Ovary (tissue), 9 donors: ENCODE results near the gene TMEM259. TPM values are rescaled to one million over a fixed set of nuclear protein-coding genes. Genes with fewer than 3 reads are reported as not detected.

Experiments used
- DNase-seq, 5 donors: peaks; one replicate each; pipeline ENCODE4 v3.0.0-alpha.2; 2019 to 2020
- H3K27ac ChIP-seq, 2 donors: fragments of 200-600 bp; one replicate each; pipeline versions ENCODE4 v1.5.1 to v1.8.0; 2019 to 2022
- H3K27me3 ChIP-seq: fragments of 200-600 bp; one replicate; pipeline ENCODE4 v1.8.0; 2022
- H3K36me3 ChIP-seq: fragments of 200-600 bp; sonication (generic); one replicate; pipeline ENCODE4 v1.5.1; 2019
- H3K4me1 ChIP-seq: one replicate; pipeline ENCODE4 v1.8.1; 2013; ENCODE audit warnings: mild to moderate bottlenecking, moderate library complexity; ENCODE audit not compliant: insufficient read depth
- H3K4me3 ChIP-seq: fragments of 200-600 bp; sonication (generic); one replicate; pipeline ENCODE4 v1.5.1; 2017
- H3K9me3 ChIP-seq, 2 donors: fragments of 200-600 bp in 1 of 2; sonication (generic) in 1 of 2; one replicate each; pipeline versions ENCODE4 v1.5.1 to v1.8.1; 2013 to 2019; ENCODE audit warnings: mild to moderate bottlenecking in 1 of 2, moderate library complexity in 1 of 2
- EP300 ChIP-seq: sonication (generic); formaldehyde crosslinking; IDR thresholded peaks from one replicate; pipeline ENCODE4 v1.6.1; 2017; ENCODE audit warnings: antibody characterized with exemption
- POLR2A ChIP-seq: fragments of 450-650 bp; IDR thresholded peaks from one replicate; pipeline ENCODE4 v1.6.1; 2017; ENCODE audit warnings: antibody characterized with exemption, mild to moderate bottlenecking, moderate library complexity
- WGBS, 3 donors: extraction: QIAGEN DNeasy Blood & Tissue Kit in 1 of 3; methylation state at CpG; one replicate each; pipeline versions ENCODE4 v1.1.5 to v1.1.7; 2013 to 2017; 5-methylcytosine and 5-hydroxymethylcytosine counted together
- intact Hi-C, 4 donors: fragments of 100-400 bp; cut with DNase I; formaldehyde crosslinking; loops; one replicate each; pipeline versions ENCODE4 v1.11.0 to v1.15.1; 2022 to 2023
- polyA plus RNA-seq, 2 donors: library from polyadenylated mRNA; stranded (reverse); fragments of 200-250 nt in 1 of 2; fragments of 350-450 nt in 1 of 2; fragmentation: Illumina TruSeq in 1 of 2; extraction: RNeasy Lipid Tissue Mini Kit (QIAGEN cat#74804) in 1 of 2; gene quantifications; one replicate each; pipeline ENCODE4 v1.2.3, GENCODE V29; 2013 to 2014
- total RNA-seq, 7 donors: library from RNA; depleted of rRNA in 2 of 7; stranded (reverse); fragments of >200 nt in 2 of 7; fragmentation: NEBNext Ultra II Directional in 3 of 7; extraction: Animal tissue kit (Norgen Biotek cat#: 25700) in 3 of 7; gene quantifications; one replicate each; pipeline versions ENCODE4 v1.1.0 to v1.2.4, GENCODE V29; 2016 to 2023
- TF ChIP-seq, protein P1 (sequence below), 3 donors: fragments of 450-650 bp in 2 of 3; fragments of 200-600 bp in 1 of 3; IDR thresholded peaks; one replicate each; pipeline versions ENCODE4 v1.5.1 to v1.8.0; 2016 to 2022; ENCODE audit warnings: antibody characterized with exemption in 3 of 3, mild to moderate bottlenecking in 1 of 3
- donor health status: DM: no; HTN: no; CAD: no; lungs with moderate emphysema.
- donor health status: DM: no; HTN: no; CAD: no.
- donor health status: Bipolar disorder and iron deficiency.
- donor health status: DM: yes; HTN: yes; CAD: no.
- donor health status: DM: no; HTN: no; CAD: no.
- donor health status: DM: yes; HTN: yes; CAD: no.

TMEM259 gene
- total and polyA plus RNA-seq, 9 donors = 26.0 to 196 (median 127) TPM

DNA sequence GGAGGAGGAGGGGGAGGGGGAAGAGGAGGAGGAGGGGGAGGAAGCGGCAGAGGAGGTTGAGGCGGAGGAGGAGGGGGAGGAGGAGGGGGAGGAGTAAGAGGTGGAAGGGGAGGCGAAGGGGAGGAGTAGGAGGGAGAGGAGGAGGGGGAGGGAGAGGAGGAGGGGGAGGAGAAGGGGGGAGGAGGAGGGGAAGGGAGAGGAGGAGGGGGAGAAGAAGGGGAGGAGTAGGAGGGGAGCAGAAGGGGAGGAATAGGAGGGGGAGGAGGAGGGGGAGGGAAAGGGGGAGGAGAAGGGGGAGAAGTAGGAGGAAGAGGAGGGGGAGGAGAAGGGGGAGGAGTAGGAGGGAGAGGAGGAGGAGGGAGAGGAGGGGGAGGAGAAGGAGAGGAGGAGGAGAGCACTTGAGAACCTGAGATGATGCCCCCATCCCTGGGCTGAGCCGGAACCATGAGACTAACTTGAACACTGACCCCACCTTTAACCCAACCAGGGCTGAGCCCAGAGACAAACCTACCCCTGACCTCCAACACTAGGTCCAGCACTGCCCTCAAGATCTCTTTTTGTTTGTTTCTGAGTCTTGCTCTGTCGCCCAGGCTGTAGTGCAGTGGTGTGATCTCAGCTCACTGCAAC lies 31.5 kb upstream of the TMEM259 start:
- intact Hi-C loops = no loop called here
- DNase-seq = no peak
- no peak overlapping the region for H3K27ac ChIP-seq
- no peaks in the 10 kb centered on the region for H3K27me3 ChIP-seq
- peaks cover 0 to 7% of the 10 kb centered on the region in 2 donors for H3K9me3 ChIP-seq
- H3K4me1 ChIP-seq = no peaks in the 10 kb centered on the region
- H3K4me3 ChIP-seq = no peak overlapping the region
- WGBS, 3 donors = 34 to 71% (median 68%) methylated on average over 2 to 4 of the region's 5 CpGs
- no peaks in the 10 kb centered on the region for H3K36me3 ChIP-seq
- TF ChIP-seq EP300 (no peak), POLR2A (no peak)
- TF ChIP-seq, protein P1, sequence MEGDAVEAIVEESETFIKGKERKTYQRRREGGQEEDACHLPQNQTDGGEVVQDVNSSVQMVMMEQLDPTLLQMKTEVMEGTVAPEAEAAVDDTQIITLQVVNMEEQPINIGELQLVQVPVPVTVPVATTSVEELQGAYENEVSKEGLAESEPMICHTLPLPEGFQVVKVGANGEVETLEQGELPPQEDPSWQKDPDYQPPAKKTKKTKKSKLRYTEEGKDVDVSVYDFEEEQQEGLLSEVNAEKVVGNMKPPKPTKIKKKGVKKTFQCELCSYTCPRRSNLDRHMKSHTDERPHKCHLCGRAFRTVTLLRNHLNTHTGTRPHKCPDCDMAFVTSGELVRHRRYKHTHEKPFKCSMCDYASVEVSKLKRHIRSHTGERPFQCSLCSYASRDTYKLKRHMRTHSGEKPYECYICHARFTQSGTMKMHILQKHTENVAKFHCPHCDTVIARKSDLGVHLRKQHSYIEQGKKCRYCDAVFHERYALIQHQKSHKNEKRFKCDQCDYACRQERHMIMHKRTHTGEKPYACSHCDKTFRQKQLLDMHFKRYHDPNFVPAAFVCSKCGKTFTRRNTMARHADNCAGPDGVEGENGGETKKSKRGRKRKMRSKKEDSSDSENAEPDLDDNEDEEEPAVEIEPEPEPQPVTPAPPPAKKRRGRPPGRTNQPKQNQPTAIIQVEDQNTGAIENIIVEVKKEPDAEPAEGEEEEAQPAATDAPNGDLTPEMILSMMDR (IDR thresholded peaks at IDR 0.05) = no peak

DNA sequence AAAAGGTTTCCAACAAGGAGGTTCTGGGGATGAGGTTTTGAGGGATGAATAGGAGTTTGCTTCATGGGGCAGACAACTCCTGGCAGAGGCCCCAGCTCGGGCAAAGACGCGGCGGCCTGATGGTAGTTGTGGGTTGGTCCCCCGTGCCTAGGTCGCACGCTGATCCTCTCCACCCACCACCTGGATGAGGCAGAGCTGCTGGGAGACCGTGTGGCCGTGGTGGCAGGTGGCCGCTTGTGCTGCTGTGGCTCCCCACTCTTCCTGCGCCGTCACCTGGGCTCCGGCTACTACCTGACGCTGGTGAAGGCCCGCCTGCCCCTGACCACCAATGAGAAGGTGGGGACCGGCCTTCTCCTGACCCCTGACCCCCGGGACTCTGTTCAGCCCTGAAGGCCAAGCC lies 30.9 kb upstream of the TMEM259 start:
- no peak overlapping the region for H3K4me3 ChIP-seq
- DNase-seq = no peak
- no peaks in the 10 kb centered on the region for H3K36me3 ChIP-seq
- peaks cover 0 to 2% of the 10 kb centered on the region in 2 donors for H3K9me3 ChIP-seq
- 86 to 93% (median 88%) methylated on average over 11 to 17 of the region's 17 CpGs for WGBS, 3 donors
- H3K27me3 ChIP-seq = no peaks in the 10 kb centered on the region
- intact Hi-C loops = no loop called here
- no peaks in the 10 kb centered on the region for H3K4me1 ChIP-seq
- no peak overlapping the region for H3K27ac ChIP-seq
- TF ChIP-seq EP300 (no peak), POLR2A (no peak)
- TF ChIP-seq, protein P1 (IDR thresholded peaks at IDR 0.05) = no peak

DNA sequence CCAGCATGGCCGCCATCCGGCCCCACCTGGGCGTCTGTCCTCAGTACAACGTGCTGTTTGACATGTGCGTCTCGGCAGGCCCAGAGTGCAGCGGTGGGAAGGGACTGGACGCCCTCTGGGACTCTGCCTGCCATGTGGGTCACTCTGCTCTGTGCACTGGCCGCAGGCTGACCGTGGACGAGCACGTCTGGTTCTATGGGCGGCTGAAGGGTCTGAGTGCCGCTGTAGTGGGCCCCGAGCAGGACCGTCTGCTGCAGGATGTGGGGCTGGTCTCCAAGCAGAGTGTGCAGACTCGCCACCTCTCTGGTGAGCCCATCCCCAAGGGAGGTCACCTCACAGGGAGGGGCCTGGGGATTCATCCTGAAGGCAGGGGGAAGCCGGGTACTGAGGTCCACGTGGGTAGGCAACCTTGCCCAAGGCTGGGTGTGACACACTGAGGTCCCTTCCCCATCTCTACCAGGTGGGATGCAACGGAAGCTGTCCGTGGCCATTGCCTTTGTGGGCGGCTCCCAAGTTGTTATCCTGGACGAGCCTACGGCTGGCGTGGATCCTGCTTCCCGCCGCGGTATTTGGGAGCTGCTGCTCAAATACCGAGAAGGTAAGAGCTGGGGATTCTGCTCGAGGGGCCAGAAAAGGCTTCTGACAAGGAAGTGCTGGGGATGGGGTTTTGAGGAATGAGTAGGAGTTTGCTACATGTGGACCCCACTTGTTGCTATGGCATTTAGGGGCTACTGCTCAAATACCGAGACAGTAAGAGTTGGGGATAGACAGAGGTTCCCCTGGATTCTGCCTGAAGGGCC lies 30.3 kb upstream of the TMEM259 start:
- Histone ChIP-seq H3K4me1 (no peaks in the 10 kb centered on the region), H3K36me3 (no peaks in the 10 kb centered on the region), H3K27ac (no peak overlapping the region), H3K9me3 (no peaks in the 10 kb centered on the region), H3K4me3 (no peak overlapping the region), H3K27me3 (no peaks in the 10 kb centered on the region)
- intact Hi-C loops = no loop called here
- 71 to 83% (median 78%) methylated on average over 28 to 31 of the region's 31 CpGs for WGBS, 3 donors
- DNase-seq = no peak
- TF ChIP-seq EP300 (no peak), POLR2A (no peak)
- TF ChIP-seq, protein P1 (IDR thresholded peaks at IDR 0.05) = no peak

DNA sequence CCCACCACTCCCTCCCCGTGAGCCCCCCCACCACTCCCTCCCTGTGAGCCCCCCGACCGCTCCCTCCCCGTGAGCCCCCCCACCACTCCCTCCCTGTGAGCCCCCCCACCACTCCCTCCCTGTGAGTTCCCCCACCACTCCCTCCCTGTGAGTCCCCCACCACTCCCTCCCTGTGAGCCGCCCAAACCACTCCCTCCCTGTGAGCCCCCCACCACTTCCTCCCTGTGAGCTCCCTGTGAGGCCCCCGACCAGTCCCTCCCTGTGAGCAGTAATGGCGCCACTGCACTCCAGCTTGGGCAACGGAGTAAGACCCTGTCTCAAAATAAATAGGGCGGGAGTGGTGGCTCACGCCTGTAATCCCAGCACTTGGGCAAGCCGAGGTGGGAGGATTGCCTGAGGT lies 28.9 kb upstream of the TMEM259 start:
- Histone ChIP-seq H3K9me3 (no peaks in the 10 kb centered on the region), H3K4me3 (no peak overlapping the region), H3K4me1 (no peaks in the 10 kb centered on the region), H3K27me3 (no peaks in the 10 kb centered on the region), H3K36me3 (no peaks in the 10 kb centered on the region), H3K27ac (no peak overlapping the region)
- WGBS, 3 donors = 33 to 43% (median 42%) methylated on average over 5 to 11 of the region's 11 CpGs
- intact Hi-C loops = no loop called here
- no peak for DNase-seq
- TF ChIP-seq EP300 (no peak), POLR2A (no peak)

DNA sequence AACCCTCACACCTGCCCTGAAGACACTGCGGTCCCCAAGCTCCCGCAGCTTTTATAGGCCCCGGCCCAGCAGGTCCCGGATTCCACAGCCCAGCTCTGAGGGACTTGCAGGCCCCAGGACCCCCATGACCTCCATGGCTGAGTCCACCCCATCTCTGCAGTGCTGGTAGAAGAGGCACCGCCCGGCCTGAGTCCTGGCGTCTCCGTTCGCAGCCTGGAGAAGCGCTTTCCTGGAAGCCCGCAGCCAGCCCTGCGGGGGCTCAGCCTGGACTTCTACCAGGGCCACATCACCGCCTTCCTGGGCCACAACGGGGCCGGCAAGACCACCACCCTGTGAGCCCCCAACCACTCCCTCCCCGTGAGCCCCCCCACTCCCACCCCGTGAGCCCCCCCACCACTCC lies 28.2 kb upstream of the TMEM259 start:
- no peaks in the 10 kb centered on the region for H3K36me3 ChIP-seq
- no peak for TF ChIP-seq POLR2A
- no peak for TF ChIP-seq EP300
- TF ChIP-seq, protein P1 (IDR thresholded peaks at IDR 0.05) = no peak
- no peak for DNase-seq

More for the DNA sequence above, 28.2 kb upstream of the TMEM259 start:
- no peak overlapping the region for H3K27ac ChIP-seq
- intact Hi-C loops = no loop called here
- H3K4me1 ChIP-seq = no peaks in the 10 kb centered on the region
- 75 to 85% (median 81%) methylated on average over 15 to 17 of the region's 17 CpGs for WGBS, 3 donors
- no peaks in the 10 kb centered on the region for H3K27me3 ChIP-seq
- no peaks in the 10 kb centered on the region for H3K9me3 ChIP-seq
- no peak overlapping the region for H3K4me3 ChIP-seq
